Esophagus muscularis mucosa (tissue), 4 donors: ENCODE data around the gene EXOC1L. TPM values are rescaled to one million over a fixed set of nuclear protein-coding genes. Genes with fewer than 3 reads are reported as not detected.

Source experiments
- DNase-seq: peaks from one replicate; pipeline ENCODE4 v3.0.0-alpha.2; 2017; ENCODE audit errors: extremely low spot score
- H3K27ac ChIP-seq, 4 donors: fragments of 200-600 bp; sonication (generic); replicated peaks in 1 of 4; 1 replicate in 3 of 4; 2 replicates in 1 of 4; pipeline ENCODE4 v1.5.1; 2016 to 2019; ENCODE audit warnings: mild to moderate bottlenecking in 1 of 4
- H3K27me3 ChIP-seq, 4 donors: fragments of 200-600 bp; sonication (generic); one replicate each; pipeline versions ENCODE4 v1.5.1 to v1.6.0; 2016 to 2019
- H3K36me3 ChIP-seq, 4 donors: fragments of 200-600 bp; sonication (generic); one replicate each; pipeline ENCODE4 v1.5.1; 2016 to 2019
- H3K4me1 ChIP-seq, 4 donors: fragments of 200-600 bp; sonication (generic); one replicate each; pipeline ENCODE4 v1.5.1; 2016 to 2019
- H3K4me3 ChIP-seq, 4 donors: fragments of 200-600 bp; sonication (generic); 1 replicate in 2 of 4; 2 replicates in 2 of 4; pipeline ENCODE4 v1.5.1; 2016 to 2019; ENCODE audit warnings: mild to moderate bottlenecking in 4 of 4, moderate library complexity in 1 of 4
- H3K9me3 ChIP-seq, 4 donors: fragments of 200-600 bp; sonication (generic); 1 replicate in 3 of 4; 2 replicates in 1 of 4; pipeline ENCODE4 v1.5.1; 2016 to 2019
- EP300 ChIP-seq: sonication (generic); formaldehyde crosslinking; IDR thresholded peaks from one replicate; pipeline ENCODE4 v1.6.1; 2017; ENCODE audit warnings: antibody characterized with exemption
- POLR2A ChIP-seq: fragments of 450-650 bp; IDR thresholded peaks from one replicate; pipeline ENCODE4 v1.6.1; 2017; ENCODE audit warnings: antibody characterized with exemption, moderate library complexity, mild to moderate bottlenecking, low read depth
- POLR2AphosphoS5 ChIP-seq, 2 donors: sonication (generic); formaldehyde crosslinking; IDR thresholded peaks; one replicate each; pipeline ENCODE4 v1.6.1; 2017; ENCODE audit warnings: antibody characterized with exemption in 2 of 2
- WGBS: methylation state at CpG from one replicate; pipeline ENCODE4 v1.1.5; 2018; 5-methylcytosine and 5-hydroxymethylcytosine counted together
- intact Hi-C: fragments of 100-400 bp; cut with DNase I; formaldehyde crosslinking; loops from one replicate; pipeline ENCODE4 v1.15.1; 2023
- total RNA-seq, 4 donors: library from RNA; depleted of rRNA; stranded (reverse); fragments of >200 nt; gene quantifications; one replicate each; pipeline versions ENCODE4 v1.1.0 to v1.2.1, GENCODE V29; 2016
- TF ChIP-seq, protein P1 (sequence below), 3 experiments: fragments of 200-600 bp in 2 of 3; fragments of 450-650 bp in 1 of 3; sonication (generic) in 2 of 3; IDR thresholded peaks; one replicate each; pipeline ENCODE4 v1.5.1; 2017 to 2019; ENCODE audit warnings: antibody characterized with exemption in 3 of 3, mild to moderate bottlenecking in 2 of 3, moderate library complexity in 1 of 3

EXOC1L gene
- total RNA-seq, 4 donors from 2014 or later: not detected

DNA sequence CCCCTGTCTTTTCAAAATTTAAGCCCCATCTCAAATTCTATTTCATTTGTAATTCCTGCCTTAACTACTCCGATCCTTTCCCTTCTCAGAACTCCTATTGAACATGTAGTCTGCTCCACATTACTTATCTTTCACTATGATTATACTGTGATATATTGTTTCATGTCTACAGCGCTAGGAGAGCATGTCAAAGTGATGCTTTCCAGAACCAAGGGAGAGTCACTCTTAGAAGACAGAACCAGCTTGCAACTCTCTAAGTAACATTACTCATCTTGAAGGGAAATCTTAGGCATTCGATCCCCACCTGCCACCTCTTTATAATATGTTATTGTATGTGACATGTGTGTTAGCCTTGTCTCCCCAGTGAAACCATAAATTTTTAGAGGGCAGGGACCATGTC is 10.5 kb downstream of the EXOC1L start:
- Histone ChIP-seq H3K4me3 (no peak overlapping the region), H3K36me3 (no peaks in the 10 kb centered on the region), H3K27ac (no peak overlapping the region), H3K4me1 (no peaks in the 10 kb centered on the region), H3K9me3 (no peaks in the 10 kb centered on the region), H3K27me3 (peaks cover 0 to 12% (median 0%) of the 10 kb centered on the region in 4 donors)
- no peak for DNase-seq
- WGBS: 63% methylated on average over 3 of the region's 3 CpGs
- TF ChIP-seq POLR2A (no peak), POLR2AphosphoS5 (IDR thresholded peaks at IDR 0.05) (no peak), EP300 (no peak)
- TF ChIP-seq, protein P1, sequence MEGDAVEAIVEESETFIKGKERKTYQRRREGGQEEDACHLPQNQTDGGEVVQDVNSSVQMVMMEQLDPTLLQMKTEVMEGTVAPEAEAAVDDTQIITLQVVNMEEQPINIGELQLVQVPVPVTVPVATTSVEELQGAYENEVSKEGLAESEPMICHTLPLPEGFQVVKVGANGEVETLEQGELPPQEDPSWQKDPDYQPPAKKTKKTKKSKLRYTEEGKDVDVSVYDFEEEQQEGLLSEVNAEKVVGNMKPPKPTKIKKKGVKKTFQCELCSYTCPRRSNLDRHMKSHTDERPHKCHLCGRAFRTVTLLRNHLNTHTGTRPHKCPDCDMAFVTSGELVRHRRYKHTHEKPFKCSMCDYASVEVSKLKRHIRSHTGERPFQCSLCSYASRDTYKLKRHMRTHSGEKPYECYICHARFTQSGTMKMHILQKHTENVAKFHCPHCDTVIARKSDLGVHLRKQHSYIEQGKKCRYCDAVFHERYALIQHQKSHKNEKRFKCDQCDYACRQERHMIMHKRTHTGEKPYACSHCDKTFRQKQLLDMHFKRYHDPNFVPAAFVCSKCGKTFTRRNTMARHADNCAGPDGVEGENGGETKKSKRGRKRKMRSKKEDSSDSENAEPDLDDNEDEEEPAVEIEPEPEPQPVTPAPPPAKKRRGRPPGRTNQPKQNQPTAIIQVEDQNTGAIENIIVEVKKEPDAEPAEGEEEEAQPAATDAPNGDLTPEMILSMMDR (IDR thresholded peaks at IDR 0.05): no peak
- intact Hi-C loops: no loop called here

DNA sequence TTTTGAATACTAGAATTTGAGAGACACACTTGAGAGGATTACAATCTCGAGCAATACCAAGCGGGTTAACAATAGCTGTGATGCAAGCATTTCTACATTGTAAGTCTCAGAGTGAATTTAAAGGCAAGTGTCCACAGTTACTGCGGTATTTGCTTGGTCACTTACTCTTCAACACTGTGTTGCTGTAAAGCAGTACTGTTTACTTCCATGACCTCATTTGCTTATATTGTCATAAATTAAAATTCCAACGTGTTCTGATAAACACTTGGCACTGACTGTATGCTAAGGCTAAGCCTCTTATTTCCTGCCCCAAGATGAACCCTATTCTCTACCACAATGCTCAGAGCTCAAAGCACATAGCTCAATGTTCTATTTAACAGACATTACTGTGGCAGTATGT is 11.1 kb downstream of the EXOC1L start:
- no peak for TF ChIP-seq EP300
- no peak for TF ChIP-seq POLR2A
- TF ChIP-seq, protein P1 (IDR thresholded peaks at IDR 0.05): no peak
- no peak for TF ChIP-seq POLR2AphosphoS5 (IDR thresholded peaks at IDR 0.05)
- Histone ChIP-seq H3K4me3 (no peak overlapping the region), H3K4me1 (no peaks in the 10 kb centered on the region), H3K27ac (no peak overlapping the region), H3K36me3 (no peaks in the 10 kb centered on the region), H3K27me3 (peaks cover 0 to 12% (median 0%) of the 10 kb centered on the region in 4 donors), H3K9me3 (no peaks in the 10 kb centered on the region)
- intact Hi-C loops: no loop called here
- no peak for DNase-seq
- WGBS: 60% methylated on average over 4 of the region's 4 CpGs

DNA sequence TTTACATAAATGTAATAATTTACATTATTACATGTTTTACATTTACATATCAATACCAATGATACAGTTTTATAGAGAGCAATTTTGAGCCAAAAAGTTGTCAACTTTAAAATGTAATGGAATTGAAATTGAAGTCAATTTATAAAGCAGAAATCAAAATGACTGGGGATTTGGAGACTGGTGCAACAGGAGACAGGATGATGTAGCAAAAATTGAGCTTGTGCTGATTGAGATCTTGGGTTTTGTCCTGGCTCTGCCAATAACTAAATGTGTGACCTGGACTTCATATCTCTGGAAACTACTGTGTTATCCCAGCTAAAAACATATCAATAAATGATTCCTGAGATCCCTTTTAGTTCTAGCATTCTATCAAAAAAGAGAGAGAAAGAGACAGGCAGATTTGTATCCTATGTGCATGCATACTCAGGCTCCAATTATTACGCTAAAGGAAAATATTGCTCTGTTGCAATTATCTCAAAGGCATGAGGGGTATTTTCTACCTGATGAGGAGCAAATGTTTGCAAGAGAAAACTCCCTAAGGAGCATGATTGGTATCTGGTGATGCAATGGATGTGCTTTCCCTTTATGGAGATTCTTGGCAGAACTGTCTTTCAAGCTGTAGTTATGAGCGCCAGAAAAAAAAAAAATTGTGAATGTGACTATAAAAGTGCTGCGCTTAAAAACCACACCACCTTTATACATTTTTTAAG is 14.7 kb downstream of the EXOC1L start:
- Histone ChIP-seq H3K9me3 (peaks cover 0 to 10% (median 0%) of the 10 kb centered on the region in 4 donors), H3K4me3 (no peak overlapping the region), H3K36me3 (no peaks in the 10 kb centered on the region), H3K27ac (no peak overlapping the region), H3K27me3 (peaks cover 0 to 11% (median 2%) of the 10 kb centered on the region in 4 donors), H3K4me1 (no peaks in the 10 kb centered on the region)
- TF ChIP-seq POLR2AphosphoS5 (IDR thresholded peaks at IDR 0.05) (no peak), EP300 (no peak), POLR2A (no peak)
- TF ChIP-seq, protein P1 (IDR thresholded peaks at IDR 0.05): no peak
- no peak for DNase-seq
- intact Hi-C loops: no loop called here
- WGBS: 93% methylated on average over 3 of the region's 3 CpGs

DNA sequence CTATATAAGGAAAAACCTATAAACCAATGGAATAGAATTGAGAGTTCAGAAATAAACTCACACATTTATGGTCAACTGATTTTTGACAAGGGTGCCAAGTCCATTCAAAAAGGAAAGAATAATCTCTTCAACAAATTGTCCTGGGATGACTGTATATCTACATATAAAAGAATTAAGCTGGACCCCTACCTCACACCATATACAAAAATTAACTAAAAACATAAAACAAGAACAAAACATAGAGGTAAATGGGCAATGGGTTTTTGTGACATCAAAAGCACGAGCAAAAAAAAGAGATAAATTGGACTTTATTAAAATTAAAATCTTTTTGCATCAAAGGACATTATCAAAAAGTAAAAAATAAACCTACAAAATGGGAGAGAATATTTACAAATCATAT is 18.3 kb downstream of the EXOC1L start:
- intact Hi-C loops: no loop called here
- Histone ChIP-seq H3K4me1 (no peaks in the 10 kb centered on the region), H3K4me3 (no peak overlapping the region), H3K27ac (no peak overlapping the region), H3K36me3 (no peaks in the 10 kb centered on the region), H3K9me3 (peaks cover 0 to 10% (median 0%) of the 10 kb centered on the region in 4 donors), H3K27me3 (peaks cover 0 to 11% (median 2%) of the 10 kb centered on the region in 4 donors)
- TF ChIP-seq EP300 (no peak), POLR2AphosphoS5 (IDR thresholded peaks at IDR 0.05) (no peak), POLR2A (no peak)
- TF ChIP-seq, protein P1 (IDR thresholded peaks at IDR 0.05): no peak
- DNase-seq: no peak
- 82% methylated on average over 1 of the region's 1 CpG for WGBS

DNA sequence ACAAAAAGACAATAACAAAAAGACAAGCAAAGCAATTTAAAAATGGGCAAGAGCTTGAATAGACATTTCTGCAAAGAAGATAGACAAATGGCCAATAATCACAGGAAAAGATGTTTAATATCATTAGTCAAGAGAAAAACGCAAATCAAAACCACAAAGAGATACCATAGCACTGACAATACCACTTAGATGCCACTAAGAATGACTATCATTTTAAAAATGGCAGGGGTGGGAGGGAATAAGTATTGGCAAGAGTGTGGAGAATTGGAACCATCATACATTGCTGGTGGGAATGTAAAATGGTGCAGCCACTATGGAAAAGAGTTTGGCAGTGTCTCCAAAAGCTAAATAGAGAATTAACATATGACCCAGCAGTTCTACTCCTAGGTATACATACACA is 18.8 kb downstream of the EXOC1L start:
- TF ChIP-seq EP300: no peak
- peaks cover 0 to 11% (median 2%) of the 10 kb centered on the region in 4 donors for H3K27me3 ChIP-seq
- intact Hi-C loops: no loop called here
- H3K27ac ChIP-seq: no peak overlapping the region
- H3K36me3 ChIP-seq: no peaks in the 10 kb centered on the region
- WGBS: 79% methylated on average over 1 of the region's 1 CpG
- peaks cover 0 to 10% (median 0%) of the 10 kb centered on the region in 4 donors for H3K9me3 ChIP-seq
- no peaks in the 10 kb centered on the region for H3K4me1 ChIP-seq
- H3K4me3 ChIP-seq: no peak overlapping the region
- DNase-seq: no peak
